HG03103 (cell line): Measurements from ENCODE around the gene RHOF.

Source experiments
- ATAC-seq: cut with Tn5 transposase; IDR thresholded peaks from one replicate; pipeline ENCODE4 v1.9.1; 2021; ENCODE audit warnings: low read depth; ENCODE audit not compliant: unreplicated experiment

The RHOF gene

DNA sequence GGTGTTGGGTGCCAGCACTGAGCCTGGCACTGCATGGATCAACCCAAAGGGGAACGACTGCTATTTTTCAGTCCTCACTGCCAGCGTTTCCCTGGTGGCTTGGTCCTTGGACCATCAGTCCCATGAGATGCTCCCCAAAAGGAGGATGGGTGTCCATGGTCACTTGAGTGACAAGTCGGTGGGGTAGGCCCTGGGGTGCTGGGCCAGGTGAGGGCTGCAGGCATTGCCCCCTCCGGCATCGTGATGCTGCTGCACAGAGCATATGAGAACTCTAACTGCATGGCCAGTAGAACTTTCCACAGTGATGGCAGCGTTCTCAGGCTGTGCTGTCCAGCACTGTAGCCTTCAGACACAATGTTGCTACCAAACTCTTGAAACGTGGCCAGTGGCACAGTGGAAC is 26.6 kb upstream of the RHOF start:
- no peak for ATAC-seq

DNA sequence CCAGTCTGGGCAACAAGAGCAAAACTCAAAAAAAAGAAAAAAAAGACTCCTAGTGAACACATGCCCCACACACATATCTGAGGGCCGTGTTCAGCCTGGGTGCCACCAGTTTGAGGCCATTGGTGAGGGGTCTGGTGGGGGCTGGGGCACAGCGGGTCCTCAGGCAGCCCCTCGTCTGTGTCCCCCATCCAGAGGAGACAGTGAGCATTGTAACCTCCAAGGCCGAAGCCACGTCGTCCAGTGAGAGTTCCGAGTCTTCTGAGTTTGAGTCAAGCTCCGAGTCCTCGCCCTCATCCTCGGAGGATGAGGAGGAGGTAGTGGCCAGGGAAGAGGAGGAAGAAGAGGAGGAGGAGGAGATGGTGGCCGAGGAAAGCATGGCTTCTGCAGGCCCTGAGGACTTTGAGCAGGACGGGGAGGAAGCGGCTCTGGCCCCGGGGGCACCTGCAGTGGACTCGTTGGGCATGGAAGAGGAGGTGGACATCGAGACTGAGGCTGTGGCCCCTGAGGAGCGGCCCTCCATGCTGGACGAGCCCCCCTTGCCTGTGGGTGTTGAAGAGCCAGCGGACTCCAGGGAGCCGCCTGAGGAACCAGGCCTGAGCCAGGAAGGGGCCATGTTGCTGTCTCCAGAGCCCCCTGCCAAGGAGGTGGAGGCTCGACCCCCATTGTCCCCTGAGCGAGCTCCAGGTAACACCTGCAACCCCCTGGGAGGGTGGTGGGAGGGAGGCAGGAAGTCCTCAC is 25.9 kb upstream of the RHOF start:
- ATAC-seq: no peak

DNA sequence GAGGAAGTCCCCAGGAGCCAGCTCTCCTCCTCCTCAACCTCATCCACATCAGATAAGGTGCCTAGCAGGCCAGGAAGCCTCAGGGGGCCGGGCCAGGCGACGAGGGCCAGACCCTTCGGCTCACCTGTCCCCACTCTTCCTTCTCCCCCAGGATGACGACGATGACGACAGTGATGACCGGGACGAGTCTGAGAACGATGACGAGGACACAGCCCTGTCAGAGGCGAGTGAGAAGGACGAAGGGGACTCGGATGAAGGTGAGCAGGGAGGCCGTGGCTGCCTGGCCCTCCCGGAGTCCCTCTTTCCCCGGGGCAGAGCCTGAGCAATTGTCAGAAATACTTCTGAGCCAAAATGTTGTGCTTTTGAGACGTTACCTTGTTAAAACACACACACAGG is 24.2 kb upstream of the RHOF start:
- ATAC-seq: no peak

DNA sequence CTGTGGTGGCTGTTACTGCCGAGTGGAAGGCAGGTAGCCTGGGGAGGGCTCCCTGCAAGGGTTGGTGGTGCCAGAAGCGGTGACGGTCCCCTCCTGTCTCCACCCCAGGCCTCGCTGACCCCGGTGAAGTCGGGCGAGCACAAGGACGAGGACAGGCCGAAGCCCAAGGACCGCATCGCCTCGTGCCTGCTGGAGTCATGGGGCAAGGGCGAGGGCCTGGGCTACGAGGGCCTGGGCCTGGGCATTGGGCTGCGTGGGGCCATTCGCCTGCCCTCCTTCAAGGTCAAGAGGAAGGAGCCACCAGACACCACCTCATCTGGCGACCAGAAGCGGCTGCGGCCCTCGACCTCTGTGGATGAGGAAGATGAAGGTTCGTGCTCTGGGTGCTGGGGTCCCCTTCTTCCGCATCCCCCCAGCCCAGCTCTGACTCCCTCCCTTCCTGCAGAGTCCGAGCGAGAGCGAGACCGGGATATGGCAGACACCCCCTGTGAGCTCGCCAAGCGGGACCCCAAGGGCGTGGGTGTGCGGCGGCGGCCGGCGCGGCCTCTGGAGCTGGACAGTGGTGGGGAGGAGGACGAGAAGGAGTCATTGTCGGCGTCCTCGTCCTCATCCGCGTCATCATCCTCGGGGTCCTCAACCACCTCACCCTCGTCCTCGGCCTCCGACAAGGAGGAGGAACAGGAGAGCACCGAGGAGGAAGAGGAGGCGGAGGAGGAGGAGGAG is 23.6 kb upstream of the RHOF start:
- ATAC-seq: no peak

DNA sequence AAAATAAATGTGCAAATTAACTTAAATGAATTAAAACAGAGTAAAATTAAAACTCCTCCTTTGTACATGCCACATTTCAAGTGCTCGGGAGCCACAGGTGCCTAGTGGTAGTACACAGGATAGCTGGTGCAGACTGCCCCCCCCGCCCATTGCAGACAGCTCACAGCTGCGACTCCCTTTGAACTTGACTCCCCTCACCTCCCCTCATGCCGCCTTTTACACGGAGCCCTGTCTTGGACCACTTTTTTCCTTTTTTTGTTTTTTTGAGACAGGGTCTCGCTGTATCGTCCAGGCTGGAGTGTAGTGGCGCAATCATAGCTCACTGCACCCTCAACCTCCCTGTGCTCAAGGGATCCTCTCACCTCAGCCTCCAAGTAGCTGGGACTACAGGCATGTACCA is 21.8 kb upstream of the RHOF start:
- no peak for ATAC-seq

DNA sequence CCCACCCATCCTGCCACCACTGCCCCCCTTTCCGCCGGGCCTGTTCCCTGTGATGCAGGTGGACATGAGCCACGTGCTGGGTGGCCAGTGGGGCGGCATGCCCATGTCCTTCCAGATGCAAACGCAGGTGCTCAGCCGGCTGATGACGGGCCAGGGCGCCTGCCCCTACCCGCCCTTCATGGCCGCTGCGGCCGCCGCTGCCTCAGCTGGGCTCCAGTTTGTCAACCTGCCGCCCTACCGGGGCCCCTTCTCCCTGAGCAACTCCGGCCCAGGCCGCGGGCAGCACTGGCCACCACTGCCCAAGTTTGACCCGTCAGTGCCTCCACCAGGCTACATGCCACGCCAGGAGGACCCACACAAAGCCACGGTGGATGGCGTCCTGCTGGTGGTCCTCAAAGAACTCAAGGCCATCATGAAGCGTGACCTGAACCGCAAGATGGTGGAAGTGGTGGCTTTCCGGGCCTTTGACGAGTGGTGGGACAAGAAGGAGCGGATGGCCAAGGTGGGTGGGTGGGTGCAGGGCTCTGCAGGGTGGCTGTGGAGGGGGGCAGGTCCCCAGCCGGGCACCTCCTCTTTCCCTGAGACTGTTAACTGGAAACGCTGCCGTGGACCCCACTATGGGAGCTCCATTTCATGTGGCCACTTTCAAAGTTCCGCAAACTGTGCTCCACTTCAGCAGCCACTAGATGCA is 21.1 kb upstream of the RHOF start:
- no peak for ATAC-seq

DNA sequence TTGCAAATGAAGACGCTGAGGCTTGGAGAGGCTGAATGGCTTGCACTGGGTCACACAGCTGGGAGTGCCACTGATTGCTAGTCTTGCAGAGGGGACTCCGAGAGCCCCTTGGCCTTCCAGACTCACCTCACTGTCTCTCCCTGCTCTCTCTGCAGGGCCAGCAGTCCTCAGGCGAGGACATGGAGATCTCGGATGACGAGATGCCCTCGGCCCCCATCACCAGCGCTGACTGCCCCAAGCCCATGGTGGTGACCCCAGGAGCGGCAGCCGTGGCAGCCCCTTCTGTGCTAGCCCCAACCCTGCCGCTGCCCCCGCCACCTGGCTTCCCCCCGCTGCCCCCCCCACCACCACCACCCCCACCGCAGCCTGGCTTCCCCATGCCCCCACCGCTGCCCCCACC is 20.5 kb upstream of the RHOF start:
- no peak for ATAC-seq

DNA sequence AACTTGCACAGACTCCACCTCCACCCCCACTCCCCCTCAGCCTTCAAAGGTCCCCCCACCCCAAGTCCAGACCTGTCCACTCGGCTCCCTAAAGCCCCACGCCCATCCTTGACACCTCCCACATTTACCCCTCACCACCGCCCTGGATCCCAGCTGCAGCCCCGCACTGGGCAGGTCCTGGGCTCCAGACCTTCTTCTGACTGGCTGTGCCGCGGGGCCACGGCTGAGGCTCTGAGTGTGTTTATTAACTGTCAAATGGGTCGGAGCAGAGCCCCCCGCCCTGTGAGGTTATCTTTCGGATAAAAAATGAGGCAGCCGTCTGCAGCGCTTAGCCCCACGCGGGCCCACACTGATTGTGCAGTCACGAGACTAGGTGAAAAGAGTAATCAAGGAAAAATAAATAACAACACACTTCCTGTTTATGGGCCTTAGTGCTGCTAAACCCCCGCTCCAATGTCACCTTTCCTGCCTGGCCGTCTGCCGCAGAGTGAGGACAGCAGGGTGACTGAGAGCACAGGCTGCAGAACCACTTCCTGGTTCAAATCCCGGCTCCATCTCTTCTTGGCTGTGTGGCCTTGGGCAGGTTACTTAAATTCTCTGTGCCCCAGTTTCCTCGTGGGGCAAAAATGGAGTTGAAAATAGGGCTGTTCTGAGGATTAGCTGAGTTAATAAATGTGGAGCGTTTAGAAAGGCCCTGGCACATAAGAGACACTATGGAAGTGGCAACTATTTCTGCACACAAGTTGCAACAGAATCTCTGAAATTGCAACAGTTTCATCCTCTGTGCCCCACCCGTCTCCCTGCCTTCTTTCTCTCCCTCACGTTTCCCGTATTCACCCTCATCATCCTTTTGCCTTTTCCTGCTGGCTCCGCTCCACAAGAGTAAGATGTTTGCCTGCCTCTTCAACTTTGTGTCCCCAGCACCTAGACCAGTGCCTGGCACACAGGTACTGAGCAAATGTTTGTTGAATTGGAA is 19.7 kb upstream of the RHOF start:
- ATAC-seq: no peak

DNA sequence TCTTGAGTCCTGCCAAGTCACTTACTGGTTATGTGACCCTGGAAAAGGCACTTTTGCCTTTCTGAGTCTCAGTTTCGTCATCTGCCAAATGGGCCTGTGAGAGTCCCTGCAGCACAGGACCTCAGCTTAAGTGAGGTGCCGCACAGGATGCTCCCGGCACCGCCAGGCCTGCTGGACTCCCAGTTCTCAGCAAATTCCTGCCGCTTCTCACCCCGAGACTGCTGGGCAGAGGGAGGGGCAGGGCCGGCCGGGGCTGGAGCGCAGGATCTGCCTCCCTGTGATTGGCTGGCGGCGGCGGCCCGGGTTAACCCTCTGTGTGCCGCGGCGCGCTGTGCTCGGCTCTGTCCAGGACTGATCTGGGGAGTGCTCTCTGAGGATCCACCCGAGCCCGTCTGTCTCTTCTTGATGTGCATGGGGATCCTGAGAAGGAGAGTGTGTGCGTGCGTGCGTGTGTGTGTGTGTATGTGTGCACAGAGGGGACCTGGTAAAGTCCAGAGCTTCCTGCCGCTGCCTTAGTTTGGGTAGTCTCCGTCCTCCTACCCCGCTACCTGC is 18.9 kb upstream of the RHOF start:
- ATAC-seq: no peak

DNA sequence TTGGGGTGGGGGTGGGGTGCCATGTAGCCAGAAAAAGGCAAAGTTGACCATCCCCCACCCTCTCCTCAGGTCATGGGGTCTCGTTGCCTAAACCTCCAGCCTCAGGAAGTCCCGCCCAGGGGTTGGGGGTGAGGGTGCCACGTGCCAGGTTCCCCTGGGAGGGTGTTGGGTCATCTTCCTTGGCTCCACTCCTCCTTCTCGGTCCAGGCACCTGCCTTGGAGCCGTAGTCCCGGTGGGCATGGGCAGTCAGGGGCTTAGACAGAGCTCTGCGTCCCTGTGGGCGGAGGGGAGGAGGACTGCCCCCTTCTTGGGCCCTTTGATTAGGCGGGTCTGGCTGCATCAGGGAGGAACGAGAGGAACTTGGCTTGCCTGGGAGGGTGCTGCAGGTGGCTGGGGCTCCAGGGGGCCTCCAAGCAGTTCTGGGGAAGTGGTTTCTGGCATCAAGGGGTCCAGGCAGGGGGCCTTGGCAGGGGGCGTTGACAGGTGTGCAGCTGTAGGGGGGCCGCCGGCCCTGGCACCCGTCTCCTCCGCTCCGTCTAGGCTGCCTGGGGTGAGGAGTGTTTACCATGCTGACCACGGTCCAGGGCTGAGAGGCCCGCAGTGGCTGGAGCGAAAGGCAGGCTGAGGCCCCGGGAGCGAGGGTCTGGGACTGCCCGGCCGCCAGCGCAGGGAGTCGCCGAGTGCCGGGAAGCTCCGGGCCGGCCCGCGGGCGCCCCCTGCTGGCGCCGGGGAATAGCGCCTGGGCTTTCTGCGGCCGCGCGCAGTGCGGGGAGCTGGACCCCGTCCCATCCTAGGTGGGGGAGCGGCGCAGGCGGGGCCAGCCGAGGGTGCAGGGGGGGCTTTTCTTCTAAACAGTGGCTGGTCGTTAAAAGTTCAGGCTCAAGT is 18.2 kb upstream of the RHOF start:
- no peak for ATAC-seq

DNA sequence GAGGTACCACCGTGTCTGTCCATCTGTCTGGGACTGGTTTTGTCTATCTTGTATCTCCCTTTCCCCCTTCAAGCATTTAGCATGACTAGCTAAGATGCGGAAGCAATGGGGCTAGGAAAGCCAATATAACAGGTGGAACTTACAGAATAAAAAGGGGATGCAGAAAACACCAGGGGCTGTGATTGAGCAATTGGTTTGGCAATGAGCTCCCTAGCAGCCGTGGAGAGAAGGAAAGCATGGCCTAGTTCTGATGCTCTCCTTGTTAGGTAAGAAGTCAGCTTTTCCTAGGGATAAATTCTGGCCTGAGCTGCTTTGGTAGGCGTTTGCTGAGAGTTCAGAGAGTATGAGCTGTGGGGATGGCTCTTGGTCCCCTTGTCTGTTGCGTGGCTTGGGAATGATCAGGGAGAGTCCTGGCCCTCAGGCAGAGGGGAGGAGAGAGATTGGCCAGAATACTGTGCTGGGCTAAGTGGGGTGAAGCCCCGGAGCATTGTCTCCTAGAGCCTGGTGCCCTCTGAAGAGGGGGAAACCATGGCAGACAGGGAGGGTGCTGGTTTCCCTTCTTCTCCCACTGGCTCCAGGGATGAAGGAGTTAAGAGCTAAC is 17.4 kb upstream of the RHOF start:
- no peak for ATAC-seq

DNA sequence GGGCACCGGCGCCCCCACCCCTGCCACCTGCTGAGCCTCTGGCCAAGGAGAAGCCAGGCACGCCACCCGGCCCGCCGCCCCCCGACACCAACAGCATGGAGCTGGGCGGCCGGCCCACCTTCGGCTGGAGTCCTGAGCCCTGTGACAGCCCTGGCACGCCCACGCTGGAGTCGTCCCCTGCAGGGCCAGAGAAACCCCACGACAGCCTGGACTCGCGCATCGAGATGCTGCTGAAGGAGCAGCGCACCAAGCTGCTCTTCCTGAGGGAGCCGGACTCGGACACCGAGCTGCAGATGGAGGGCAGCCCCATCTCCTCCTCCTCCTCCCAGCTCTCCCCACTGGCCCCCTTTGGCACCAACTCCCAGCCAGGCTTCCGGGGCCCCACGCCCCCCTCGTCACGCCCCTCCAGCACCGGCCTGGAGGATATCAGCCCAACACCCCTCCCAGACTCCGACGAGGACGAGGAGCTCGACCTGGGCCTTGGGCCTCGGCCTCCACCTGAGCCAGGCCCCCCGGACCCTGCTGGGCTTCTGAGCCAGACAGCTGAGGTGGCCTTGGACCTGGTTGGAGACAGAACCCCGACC is 16.8 kb upstream of the RHOF start:
- ATAC-seq: no peak

DNA sequence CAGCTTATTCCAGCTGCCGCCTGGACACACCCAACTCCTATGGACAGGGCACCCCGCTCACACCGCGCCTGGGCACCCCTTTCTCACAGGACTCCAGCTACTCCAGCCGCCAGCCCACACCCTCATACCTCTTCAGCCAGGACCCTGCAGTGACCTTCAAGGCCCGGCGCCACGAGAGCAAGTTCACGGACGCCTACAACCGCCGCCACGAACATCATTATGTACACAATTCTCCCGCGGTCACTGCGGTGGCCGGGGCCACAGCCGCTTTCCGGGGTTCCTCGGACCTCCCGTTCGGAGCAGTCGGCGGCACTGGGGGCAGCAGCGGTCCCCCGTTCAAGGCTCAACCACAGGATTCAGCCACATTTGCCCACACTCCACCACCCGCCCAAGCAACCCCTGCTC is 16.2 kb upstream of the RHOF start:
- no peak for ATAC-seq

DNA sequence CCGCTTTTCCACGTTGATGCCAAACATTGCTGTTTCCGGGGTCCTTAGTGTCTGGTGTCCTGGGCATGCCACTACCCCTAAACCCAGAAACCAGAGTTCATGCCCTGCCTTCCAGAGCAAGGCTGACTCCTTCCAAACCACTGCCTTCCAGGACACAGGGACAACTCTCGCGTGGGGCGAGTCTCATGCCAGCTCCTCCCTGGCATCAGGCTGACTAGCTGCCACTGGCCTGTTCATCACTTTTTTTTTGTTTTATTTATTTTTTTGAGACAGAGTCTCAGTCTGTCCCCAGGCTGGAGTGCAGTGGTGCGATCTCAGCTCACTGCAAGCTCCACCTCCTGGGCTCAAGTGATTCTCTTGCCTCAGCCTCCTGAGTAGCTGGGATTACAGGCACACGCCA is 15.1 kb upstream of the RHOF start:
- no peak for ATAC-seq

DNA sequence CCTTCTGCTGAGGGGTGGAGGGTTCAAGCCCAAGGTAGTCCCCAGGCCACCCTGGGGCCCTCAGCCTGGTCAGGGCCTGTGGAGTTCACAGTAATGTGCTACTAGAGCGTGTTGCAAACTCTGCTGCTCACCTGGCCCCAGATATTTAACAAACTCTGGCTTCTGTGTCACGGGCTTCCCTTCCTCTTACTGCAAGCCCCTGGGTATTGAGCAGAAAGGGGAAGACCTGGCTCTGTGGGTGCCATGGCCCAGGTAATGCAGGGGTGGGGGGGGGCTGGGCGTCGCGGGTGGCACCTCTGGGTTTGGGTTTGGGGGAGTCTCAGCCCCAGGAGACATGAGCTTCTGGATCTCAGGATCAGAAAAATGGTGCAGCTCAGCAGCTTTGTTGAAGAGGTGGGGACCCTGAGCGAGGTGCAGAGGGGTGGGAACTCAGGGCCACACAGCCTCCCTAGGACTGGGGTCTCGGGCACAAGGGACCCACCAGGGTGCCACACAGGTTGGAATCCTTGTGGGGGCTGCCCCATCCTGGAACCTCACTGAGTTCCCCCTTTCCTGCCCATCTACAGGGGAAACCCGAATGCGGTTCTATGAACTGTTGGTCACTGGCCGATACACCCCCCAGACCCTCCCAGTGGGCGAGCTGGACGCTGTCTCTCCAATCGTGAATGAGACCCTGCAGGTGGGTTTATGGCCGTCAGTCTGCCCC is 14.3 kb upstream of the RHOF start:
- no peak for ATAC-seq

DNA sequence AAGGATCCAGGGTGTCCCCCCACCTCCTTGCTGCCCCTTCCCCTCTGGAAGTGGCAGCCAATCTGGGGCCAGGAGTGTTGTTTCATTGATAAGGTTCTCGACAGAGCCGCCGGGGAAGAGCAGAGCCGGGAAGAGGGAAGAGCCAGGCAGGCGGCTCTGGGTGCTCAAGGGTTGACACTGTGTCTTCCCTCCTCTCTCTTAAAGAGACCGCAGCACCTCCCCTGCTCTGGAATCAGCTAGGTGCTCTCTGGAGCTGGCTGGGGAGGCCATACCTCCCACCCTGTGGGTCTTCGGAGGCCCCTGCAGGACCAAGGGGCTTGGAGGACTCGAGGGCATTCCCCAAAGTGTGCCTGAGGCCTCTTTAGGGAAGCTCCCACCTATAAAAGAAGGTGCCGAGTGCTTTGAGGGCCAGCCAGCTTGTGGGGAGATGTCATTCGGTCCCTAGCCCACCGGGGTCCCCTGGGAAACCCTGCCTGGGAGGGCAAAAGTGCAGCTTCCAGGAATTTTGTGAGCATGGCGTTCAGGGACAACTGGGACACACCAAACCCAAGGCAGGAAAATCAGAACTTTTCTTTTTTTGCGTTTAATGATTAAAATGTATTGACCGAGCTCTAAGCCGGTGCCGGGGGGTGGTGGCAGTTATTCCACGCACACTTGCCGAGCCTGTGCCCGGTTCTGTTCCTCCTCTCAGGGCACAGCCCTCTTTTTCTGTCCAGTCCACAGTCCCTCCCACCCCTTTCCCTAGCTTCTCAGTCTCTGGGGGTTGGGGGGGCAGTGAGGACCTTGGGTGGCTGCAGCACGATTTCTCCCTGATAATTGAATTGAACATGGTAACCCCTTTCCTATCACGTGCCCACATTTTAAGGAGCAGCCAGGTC is 13.3 kb upstream of the RHOF start:
- no peak for ATAC-seq

DNA sequence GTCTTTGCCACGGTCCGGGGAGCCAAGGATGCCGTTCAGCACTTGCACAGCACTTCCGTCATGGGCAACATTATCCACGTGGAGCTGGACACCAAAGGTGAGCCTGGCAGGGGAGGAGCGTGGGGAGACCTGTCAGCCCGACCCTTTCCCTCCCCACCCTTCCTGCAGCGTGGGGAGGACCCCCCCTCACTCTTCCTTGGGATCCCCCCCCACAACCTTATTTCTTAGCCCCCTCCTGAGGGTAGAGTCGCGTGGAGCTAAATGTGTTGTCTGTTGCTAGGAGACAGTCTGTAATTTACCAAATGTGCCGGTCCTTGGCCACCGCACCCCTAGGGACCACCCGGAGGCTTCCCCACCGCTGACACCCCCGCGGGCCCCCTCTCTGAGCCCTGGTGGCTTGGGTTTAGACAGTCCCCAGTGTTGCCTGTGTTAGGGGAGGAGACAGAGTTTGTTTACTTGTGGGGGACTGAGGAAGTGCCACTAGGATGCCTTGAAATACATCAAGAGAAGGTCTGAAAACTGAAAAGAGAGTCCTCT is 12.6 kb upstream of the RHOF start:
- no peak for ATAC-seq
